GM12873 (cell line): ENCODE results near the gene SLC19A3.

Experiments
- TF ChIP-seq, protein P1 (sequence below): IDR thresholded peaks from 2 replicates; pipeline ENCODE4 v1.5.1; 2012; ENCODE audit warnings: low read depth, mild to moderate bottlenecking, moderate library complexity, low read length, control low read depth; ENCODE audit not compliant: insufficient read depth; ENCODE audit errors: missing control alignments

The SLC19A3 gene

DNA sequence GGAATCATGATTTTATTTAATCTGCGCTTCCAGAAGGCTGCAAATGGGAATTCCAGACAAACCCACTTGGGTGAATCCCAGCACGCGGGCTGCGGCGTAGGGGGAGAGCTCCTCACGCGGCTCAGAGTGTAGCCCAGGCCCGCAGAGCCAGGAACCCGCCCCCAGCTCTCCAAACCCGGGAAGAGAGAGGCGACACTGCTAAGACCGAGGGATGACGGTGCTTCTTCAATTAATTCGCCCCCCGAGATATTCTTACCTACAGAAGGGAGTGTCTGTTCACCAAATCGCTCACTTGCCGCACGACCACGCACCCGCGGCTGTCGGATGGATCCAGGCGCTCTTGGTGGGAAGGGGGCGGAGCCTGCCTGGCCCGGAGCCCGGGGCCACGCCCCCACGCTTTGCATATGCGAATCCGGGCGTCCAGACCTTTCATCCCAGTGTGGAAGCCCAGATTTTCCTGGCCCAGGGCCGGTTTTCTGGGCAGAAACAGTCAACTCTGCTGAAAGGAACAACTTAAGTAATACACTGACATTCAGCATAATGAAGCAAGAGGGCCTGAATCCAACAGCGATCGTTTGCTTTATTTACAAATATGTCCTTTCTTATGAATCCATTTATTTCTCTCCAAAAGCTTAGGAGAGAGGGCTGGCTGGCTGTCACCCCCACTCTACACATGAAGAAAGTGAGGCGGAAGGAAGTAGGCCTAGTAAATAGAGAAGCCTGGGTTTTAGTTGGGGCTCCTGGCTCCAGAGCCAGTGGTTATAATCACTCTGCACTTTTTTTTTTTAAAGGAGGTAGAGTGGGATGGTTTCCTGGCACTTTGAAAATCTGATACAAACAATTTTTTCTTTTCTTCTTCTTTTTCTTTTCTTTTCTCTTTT, at the start of gene SLC19A3:
SLC19A3 (minus strand) TSS at position 342 of the 881 bp plus-strand sequence. CDS start 15,710 bp downstream, outside the sequence.
- TF ChIP-seq, protein P1, sequence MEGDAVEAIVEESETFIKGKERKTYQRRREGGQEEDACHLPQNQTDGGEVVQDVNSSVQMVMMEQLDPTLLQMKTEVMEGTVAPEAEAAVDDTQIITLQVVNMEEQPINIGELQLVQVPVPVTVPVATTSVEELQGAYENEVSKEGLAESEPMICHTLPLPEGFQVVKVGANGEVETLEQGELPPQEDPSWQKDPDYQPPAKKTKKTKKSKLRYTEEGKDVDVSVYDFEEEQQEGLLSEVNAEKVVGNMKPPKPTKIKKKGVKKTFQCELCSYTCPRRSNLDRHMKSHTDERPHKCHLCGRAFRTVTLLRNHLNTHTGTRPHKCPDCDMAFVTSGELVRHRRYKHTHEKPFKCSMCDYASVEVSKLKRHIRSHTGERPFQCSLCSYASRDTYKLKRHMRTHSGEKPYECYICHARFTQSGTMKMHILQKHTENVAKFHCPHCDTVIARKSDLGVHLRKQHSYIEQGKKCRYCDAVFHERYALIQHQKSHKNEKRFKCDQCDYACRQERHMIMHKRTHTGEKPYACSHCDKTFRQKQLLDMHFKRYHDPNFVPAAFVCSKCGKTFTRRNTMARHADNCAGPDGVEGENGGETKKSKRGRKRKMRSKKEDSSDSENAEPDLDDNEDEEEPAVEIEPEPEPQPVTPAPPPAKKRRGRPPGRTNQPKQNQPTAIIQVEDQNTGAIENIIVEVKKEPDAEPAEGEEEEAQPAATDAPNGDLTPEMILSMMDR = no peak

DNA sequence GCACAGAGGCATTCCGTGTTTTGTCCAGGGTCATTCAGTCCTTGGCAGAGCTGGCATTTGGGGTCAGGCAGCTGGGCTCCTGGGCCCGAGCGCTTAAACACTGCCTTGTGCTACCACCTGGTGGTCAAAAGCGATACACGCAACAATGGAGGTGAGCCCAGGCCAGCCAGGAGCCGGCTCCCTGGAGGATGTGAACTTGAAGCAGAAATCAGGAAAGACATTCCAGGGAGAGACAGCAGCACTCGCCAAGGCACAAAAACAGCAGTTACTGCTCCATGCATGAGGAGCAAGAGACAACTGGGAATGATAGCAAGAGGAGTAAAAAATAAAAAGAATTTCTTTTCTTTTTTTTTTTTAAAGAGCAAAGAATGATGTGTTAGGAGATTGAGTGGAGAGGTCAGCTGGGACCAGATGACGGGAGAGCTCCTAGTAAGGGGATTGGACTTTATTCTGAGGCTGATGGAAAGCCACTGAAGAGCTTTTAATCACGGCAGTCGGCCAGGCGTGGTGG, 48.6 kb upstream of the SLC19A3 start:
- TF ChIP-seq, protein P1 = peak; percentile 82

DNA sequence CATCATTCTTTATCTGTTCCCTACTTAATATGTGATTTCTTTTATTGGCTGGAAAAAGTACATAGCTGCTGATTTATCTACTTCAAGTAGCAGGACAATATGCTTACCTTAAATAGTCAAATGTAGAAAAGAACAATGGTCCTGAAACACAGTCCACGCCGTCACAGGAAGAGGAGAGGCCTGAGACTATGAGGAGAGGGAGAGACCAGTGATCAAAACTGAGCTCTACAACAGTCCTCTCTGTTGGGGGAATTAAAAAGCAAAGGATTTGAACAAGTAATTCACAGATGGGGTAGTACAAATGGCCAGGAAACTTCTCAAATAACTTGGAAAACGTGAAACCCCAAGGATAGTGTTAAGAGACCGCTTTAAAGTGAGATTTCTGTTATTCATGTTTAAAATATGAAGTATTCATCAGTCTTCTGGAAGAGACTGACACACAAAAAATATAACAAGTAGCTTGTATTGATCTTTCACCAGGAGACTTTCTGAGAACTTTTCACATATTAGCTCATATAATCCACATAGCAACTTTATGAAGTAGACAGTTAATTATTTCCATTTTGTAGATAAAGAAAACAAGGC, 48.1 kb upstream of the SLC19A3 start:
- TF ChIP-seq, protein P1 = no peak

DNA sequence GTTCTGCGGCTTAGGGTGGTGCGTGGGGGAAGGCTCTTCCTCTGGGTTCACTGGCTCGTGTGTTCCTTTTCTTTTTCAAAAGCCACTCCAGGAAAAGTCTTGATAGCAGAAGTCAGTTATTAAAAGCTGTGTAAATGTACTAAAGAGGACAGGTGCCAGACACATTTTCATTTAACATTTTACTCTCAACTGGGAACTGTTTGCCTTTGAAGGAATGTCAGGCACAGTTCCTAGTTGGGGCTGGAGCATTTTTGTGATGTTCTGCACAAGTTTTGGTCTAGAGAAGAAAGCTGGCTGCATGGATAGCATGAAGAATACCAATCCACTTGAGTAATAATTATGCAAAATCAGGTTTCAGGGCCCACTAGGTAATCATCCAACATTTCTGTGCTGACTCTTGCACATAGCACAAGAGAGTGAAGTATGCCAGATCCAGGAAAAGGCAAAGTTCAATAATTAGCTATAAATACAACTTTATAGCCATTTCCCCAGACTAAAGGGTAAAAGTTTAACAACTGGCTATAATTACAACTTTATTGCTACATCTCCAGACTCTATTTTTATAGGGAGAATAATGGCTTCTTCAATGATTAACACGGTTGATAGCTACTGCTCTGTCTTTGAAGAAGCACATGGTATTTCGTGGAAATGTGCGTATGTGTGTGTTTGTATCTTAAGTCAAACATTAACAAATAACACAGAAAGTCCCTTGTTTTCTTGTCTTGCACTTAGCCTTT, 44.1 kb upstream of the SLC19A3 start:
- TF ChIP-seq, protein P1 = no peak

DNA sequence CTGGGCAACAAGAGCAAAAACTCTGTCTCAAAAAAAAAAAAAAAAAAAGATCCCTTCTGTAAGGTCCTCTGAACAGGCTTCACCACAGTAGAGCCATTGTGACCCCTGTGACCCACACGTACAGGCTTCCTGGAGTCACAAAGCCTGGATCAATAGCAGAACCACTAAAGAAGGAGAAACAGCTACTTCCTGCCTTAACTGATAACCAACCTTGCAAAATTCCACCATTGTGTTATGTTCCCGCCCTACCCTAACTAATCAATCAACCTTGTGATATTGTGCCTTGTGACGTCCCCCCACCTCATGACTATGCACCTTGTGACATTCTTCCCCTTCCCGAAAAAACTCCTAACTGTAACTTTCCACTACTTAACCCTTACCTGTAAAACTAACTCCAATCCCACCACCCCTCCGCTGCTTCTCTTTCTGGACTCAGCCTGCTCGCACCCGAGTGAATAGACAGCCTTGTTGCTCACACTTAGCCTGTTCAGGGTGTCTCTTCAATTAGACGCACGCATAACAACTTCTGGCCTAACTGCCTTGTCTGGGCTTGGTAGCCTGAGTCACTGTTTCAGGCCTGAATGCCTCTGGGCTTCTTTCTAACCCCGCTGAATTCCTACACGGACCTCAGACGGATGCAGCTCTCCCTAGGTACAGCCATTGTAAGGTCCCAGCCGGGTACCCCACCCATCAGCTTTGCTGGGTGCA, 41.7 kb upstream of the SLC19A3 start:
- TF ChIP-seq, protein P1 = no peak

DNA sequence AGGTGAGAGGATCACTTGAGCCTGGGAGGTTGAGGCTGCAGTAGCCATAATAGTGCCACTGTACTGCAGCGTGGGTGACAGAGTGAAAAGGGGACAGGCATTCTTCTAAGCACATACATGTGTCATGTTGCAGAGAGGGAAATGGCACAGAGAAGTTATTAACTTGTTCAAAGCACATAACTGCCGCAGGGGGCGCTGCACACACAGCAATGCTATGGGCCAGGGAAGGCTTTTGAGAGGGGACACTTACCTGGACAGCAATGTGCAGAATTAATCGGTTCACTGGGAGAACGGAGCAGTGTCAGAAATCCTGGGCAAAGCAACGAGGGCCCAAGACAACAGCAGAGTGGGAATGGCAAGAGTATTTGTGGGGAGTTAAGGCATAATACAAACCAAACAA, 30.3 kb upstream of the SLC19A3 start:
- TF ChIP-seq, protein P1 = peak; percentile 47
